ENCODE measurements around the gene PRXL2B.

The PRXL2B gene

GRCh38 chr1:2601721-2602303 is 15.2 kb downstream of the PRXL2B start:
- no peak for DNase-seq

- DNase-seq: no peak
Observed at GRCh38 chr1:2602311-2602835, 15.8 kb downstream of the PRXL2B start.

- DNase-seq: no peak
Observed at GRCh38 chr1:2602866-2603520, 16.4 kb downstream of the PRXL2B start.

- DNase-seq: no peak
Observed at GRCh38 chr1:2603521-2604155, 17.1 kb downstream of the PRXL2B start.

GRCh38 chr1:2604156-2604843 is 17.7 kb downstream of the PRXL2B start:
- no peak for DNase-seq

GRCh38 chr1:2604844-2605508 is 18.4 kb downstream of the PRXL2B start:
- DNase-seq: no peak

GRCh38 chr1:2605509-2606395 is 19.2 kb downstream of the PRXL2B start:
- DNase-seq: no peak

- no peak for DNase-seq
Observed at GRCh38 chr1:2606396-2606880, 19.9 kb downstream of the PRXL2B start.

- DNase-seq: peak; percentile 16
Observed at GRCh38 chr1:2606881-2607621, 20.5 kb downstream of the PRXL2B start.

GRCh38 chr1:2607641-2608091 is 21.1 kb downstream of the PRXL2B start:
- DNase-seq: no peak

- no peak for DNase-seq
Observed at GRCh38 chr1:2609319-2610035, 22.9 kb downstream of the PRXL2B start.

- no peak for DNase-seq
Observed at GRCh38 chr1:2610036-2610959, 23.7 kb downstream of the PRXL2B start.

- DNase-seq: peak; percentile 73
Observed at GRCh38 chr1:2611031-2611501, 24.5 kb downstream of the PRXL2B start.

- DNase-seq: no peak
Observed at GRCh38 chr1:2611621-2612437, 25.3 kb downstream of the PRXL2B start.

GRCh38 chr1:2612591-2613365 is 26.2 kb downstream of the PRXL2B start:
- no peak for DNase-seq

GRCh38 chr1:2614145-2614544 is 27.6 kb downstream of the PRXL2B start:
- DNase-seq: no peak

GRCh38 chr1:2617971-2618470 is 31.4 kb downstream of the PRXL2B start:
- DNase-seq: no peak
